DND-41 (cell line): Measurements from ENCODE around the gene NFIA.

Experiments used
- EZH2 ChIP-seq: IDR thresholded peaks from 3 replicates; pipeline ENCODE4 v1.6.1; 2012; ENCODE audit warnings: borderline replicate concordance, low read depth, mild to moderate bottlenecking, moderate library complexity, low read length, inconsistent platforms; ENCODE audit not compliant: severe bottlenecking
- TF ChIP-seq, protein P1 (sequence below): IDR thresholded peaks from 2 replicates; pipeline ENCODE4 v1.5.1; 2012; ENCODE audit warnings: borderline replicate concordance, low read length, moderate library complexity, mild to moderate bottlenecking; ENCODE audit not compliant: poor library complexity, severe bottlenecking; ENCODE audit errors: extremely low read depth

DNA sequence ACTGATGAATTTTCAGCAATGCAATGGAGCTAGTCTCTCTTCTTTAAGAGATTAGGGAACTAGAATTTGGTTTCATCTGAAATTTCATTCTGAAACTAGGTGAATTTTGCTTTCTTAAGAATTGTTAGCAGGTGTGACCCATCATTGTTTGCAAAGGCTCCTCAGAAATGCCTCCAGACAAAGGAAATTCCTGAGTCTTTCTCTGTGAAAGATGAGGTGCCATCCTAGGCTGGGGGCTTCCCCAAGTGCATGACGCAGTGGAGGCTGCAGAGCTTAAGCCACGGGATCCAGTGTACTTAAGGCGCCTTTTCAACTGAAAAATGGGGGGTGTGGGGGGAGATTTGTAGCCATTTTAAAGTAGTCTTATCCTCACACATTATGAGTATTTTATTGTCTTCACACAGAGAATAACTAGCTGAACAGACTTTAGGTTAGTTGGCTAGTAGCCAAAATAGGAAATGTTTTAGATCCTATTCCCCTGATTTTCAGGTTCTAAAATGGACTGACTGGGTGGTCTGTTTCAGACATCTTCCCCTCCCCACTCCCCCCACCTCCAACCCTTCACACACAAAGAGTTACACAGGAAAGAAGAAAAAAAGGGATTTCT is 202.0 kb downstream of the NFIA start:
- TF ChIP-seq, protein P1, sequence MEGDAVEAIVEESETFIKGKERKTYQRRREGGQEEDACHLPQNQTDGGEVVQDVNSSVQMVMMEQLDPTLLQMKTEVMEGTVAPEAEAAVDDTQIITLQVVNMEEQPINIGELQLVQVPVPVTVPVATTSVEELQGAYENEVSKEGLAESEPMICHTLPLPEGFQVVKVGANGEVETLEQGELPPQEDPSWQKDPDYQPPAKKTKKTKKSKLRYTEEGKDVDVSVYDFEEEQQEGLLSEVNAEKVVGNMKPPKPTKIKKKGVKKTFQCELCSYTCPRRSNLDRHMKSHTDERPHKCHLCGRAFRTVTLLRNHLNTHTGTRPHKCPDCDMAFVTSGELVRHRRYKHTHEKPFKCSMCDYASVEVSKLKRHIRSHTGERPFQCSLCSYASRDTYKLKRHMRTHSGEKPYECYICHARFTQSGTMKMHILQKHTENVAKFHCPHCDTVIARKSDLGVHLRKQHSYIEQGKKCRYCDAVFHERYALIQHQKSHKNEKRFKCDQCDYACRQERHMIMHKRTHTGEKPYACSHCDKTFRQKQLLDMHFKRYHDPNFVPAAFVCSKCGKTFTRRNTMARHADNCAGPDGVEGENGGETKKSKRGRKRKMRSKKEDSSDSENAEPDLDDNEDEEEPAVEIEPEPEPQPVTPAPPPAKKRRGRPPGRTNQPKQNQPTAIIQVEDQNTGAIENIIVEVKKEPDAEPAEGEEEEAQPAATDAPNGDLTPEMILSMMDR: no peak
- TF ChIP-seq EZH2: no peak
